ENCODE data around the gene LAMP1. TPM values are rescaled to one million over a fixed set of nuclear protein-coding genes. Genes with fewer than 3 reads are reported as not detected.
"Not testable (repeated sequence)": the region's sequence is repeated elsewhere in the genome, so short reads cannot be mapped to it uniquely, and the experiment has no call there.

Gene LAMP1
- total RNA-seq, 3 donors from 2014 or later: 182 to 207 (median 205) TPM

DNA sequence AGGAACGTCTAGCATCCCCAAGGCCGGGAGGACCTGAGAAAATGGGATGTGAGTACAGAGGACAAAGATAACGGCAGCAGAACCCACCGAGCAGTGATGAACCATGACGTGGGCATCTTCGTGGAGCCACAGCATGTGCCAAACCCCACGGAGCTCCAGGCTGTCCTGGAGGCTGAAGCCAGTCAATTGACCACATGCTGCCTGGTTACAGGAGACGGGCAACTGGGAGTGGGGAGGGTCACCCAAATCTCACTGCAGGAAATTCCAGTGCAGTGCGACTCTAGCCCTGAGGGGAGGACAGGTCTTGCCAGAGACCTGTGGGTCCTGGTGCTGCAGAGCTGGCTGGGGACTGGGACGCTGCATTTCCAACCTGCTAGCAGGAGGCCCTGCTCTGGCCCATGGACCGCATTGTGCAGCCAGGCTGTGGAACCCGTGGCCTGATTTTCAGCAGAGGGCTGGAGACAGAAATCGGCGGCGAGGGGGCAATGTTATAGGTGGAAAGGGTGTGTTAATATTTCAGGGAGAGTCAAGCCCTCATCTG is 70.1 kb downstream of the LAMP1 start:
- no peak for ATAC-seq
- no peak for DNase-seq

DNA sequence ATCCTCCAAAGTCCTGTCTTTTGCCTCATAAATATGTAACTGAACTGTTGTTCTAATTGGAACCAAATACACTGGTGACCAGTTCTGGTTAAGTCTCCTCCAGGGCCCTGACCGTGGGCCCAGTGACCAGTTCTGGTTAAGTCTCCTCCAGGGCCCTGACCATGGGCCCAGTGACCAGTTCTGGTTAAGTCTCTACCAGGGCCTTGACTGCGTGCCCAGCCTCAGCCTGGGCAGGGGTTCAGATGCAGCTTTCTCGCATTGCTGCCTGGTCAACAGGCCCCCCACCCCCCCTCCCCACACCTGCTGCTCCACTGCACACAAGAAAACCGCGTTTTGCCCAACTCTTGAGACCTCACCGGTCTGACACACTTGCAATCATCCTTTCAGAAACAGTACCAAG is 70.7 kb downstream of the LAMP1 start:
- Histone ChIP-seq H3K36me3 (ENCODE audit: low read depth) (no peaks in the 10 kb centered on the region), H3K9me3 (no peaks in the 10 kb centered on the region), H3K4me1 (ENCODE audit: low read depth) (peaks cover 3% of the 10 kb centered on the region), H3K4me3 (no peak overlapping the region)
- intact Hi-C loops (cut with DNase I, micrococcal nuclease): no loop called here
- ATAC-seq (no peak), DNase-seq (no peak)
- TF ChIP-seq, protein P1, sequence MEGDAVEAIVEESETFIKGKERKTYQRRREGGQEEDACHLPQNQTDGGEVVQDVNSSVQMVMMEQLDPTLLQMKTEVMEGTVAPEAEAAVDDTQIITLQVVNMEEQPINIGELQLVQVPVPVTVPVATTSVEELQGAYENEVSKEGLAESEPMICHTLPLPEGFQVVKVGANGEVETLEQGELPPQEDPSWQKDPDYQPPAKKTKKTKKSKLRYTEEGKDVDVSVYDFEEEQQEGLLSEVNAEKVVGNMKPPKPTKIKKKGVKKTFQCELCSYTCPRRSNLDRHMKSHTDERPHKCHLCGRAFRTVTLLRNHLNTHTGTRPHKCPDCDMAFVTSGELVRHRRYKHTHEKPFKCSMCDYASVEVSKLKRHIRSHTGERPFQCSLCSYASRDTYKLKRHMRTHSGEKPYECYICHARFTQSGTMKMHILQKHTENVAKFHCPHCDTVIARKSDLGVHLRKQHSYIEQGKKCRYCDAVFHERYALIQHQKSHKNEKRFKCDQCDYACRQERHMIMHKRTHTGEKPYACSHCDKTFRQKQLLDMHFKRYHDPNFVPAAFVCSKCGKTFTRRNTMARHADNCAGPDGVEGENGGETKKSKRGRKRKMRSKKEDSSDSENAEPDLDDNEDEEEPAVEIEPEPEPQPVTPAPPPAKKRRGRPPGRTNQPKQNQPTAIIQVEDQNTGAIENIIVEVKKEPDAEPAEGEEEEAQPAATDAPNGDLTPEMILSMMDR (IDR thresholded peaks at IDR 0.05): no peak

More for the DNA sequence above, 70.1 kb downstream of the LAMP1 start:
- Histone ChIP-seq H3K36me3 (ENCODE audit: low read depth) (no peaks in the 10 kb centered on the region), H3K9me3 (no peaks in the 10 kb centered on the region), H3K4me3 (no peak overlapping the region), H3K4me1 (ENCODE audit: low read depth) (peaks cover 7% of the 10 kb centered on the region)
- TF ChIP-seq, protein P1 (IDR thresholded peaks at IDR 0.05): no peak
- intact Hi-C loops (cut with DNase I, micrococcal nuclease): no loop called here

DNA sequence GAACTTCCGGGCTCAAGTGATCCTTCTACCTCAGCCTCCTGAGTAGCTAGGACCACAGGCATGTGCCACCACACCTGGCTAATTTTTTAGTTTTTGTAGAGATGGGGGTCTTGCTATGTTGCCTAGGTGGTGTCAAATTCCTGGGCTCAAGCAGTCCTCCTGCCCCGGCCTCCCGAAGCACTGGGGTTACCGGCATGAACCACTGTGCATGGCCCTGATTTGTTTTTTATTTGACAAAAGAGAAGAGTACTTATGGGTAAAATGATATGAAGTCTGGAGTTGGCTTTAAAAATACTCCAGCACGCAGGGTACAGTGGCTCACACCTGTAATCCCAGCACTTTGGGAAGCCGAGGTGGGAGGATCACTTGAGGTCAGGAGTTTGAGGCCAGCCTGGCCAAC is 71.3 kb downstream of the LAMP1 start:
- intact Hi-C loops (cut with DNase I, micrococcal nuclease); ATAC-seq; H3K9me3 ChIP-seq; H3K36me3 ChIP-seq (ENCODE audit: low read depth); H3K4me3 ChIP-seq; DNase-seq; H3K4me1 ChIP-seq (ENCODE audit: low read depth): not testable (repeated sequence)

DNA sequence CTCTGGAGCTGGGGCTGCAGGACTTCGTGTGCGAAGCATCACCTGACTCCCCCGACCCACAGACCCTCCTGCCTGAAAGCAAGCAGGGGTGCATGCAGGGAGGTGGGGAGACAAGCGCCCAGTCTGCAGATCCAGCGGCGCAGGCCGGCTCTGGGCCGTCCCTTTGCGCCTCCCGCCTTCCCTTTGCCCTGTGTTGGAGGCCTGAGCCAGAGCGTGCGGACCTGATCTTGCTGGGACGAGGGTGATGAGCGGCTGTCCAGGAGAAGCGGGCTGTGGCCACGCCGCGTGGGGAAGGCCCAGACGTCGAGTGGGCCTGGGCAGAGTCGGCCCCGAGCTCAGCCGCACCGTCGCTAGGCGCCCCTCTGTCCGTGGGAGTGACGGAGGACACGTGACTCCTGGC is 72.2 kb downstream of the LAMP1 start:
- H3K4me1 ChIP-seq (ENCODE audit: low read depth): peaks cover 3% of the 10 kb centered on the region
- ATAC-seq (no peak), DNase-seq (no peak)
- H3K9me3 ChIP-seq: no peaks in the 10 kb centered on the region
- intact Hi-C loops (cut with DNase I, micrococcal nuclease): no loop called here
- no peaks in the 10 kb centered on the region for H3K36me3 ChIP-seq (ENCODE audit: low read depth)
- TF ChIP-seq, protein P1 (IDR thresholded peaks at IDR 0.05): no peak
- no peak overlapping the region for H3K4me3 ChIP-seq

DNA sequence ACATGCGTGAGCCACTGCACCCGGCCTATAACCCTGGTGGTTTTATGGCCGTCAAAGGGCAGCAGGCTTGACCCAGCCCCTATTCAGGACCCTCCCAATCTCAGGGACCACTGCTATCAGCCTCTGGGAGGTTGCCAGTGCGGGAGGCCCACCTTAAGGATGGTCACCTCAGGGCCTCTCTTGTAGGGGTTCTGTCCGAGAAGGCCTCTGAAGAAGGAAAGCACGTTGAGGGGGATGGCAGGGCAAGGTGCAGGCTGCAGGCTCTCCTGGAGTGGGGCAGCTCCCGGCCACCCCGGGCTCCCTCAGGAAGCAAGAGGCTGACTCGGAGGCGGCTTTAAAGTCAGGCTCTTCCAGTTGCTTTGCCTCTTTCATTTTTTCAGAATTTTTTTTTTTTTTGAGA is 72.8 kb downstream of the LAMP1 start:
- intact Hi-C loops (cut with DNase I, micrococcal nuclease): no loop called here
- no peak overlapping the region for H3K4me3 ChIP-seq
- no peaks in the 10 kb centered on the region for H3K4me1 ChIP-seq (ENCODE audit: low read depth)
- TF ChIP-seq, protein P1 (IDR thresholded peaks at IDR 0.05): no peak
- H3K36me3 ChIP-seq (ENCODE audit: low read depth): no peaks in the 10 kb centered on the region
- DNase-seq (no peak), ATAC-seq (no peak)
- no peaks in the 10 kb centered on the region for H3K9me3 ChIP-seq

DNA sequence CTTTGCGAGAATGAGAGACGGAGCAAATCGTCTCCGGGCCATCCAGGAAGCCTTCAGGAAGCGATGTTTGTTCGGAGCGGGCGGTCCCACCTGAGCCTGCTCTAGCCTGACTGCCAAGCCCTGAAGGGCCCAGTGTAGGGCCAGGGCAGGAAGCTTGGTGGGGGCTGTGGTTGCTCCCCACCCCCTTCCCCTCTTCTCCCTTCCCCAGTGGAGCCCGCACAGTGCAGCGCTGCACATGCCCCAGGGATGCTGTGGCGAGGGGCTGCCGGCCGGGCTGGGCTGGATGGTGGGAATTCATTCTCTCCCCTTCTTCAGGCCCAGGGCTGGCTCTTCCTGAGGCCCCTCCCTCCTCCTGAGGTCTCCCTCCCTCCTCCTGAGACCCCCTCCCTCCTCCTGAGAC is 74.0 kb downstream of the LAMP1 start:
- no peaks in the 10 kb centered on the region for H3K9me3 ChIP-seq
- intact Hi-C loops (cut with DNase I, micrococcal nuclease): no loop called here
- H3K36me3 ChIP-seq (ENCODE audit: low read depth): no peaks in the 10 kb centered on the region
- TF ChIP-seq, protein P1 (IDR thresholded peaks at IDR 0.05): no peak
- no peak overlapping the region for H3K4me3 ChIP-seq
- DNase-seq: no peak
- no peak for ATAC-seq
- no peaks in the 10 kb centered on the region for H3K4me1 ChIP-seq (ENCODE audit: low read depth)

DNA sequence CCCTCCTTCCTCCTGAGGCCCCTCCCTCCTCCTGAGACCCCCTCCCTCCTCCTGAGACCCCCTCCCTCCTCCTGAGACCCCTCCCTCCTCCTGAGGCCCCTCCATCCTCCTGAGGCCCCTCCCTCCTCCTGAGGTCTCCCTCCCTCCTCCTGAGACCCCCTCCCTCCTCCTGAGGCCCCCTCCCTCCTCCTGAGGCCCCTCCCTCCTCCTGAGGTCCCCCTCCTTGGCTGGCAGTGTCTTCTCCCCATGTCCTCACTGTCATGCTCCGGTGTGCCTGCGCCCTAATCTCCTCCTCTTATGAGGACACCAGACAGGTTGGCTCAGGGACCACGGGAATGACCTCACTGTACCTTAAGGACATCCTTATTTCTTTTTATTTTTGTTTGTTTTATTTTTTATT is 74.7 kb downstream of the LAMP1 start:
- intact Hi-C loops (cut with DNase I, micrococcal nuclease); H3K36me3 ChIP-seq (ENCODE audit: low read depth); H3K9me3 ChIP-seq; DNase-seq; ATAC-seq; H3K4me3 ChIP-seq; H3K4me1 ChIP-seq (ENCODE audit: low read depth): not testable (repeated sequence)

All from mucosa of descending colon (tissue), 3 donors.